Mesothelial cell of epicardium (in vitro differentiated cells): ENCODE data around the gene SPSB4. TPM values are rescaled to one million over a fixed set of nuclear protein-coding genes. Genes with fewer than 3 reads are reported as not detected.

ENCODE experiments used
- DNase-seq, 2 experiments: peaks; one replicate each; pipeline ENCODE4 v3.0.0; 2021; ENCODE audit warnings: low spot score in 2 of 2; ENCODE audit not compliant: unreplicated experiment in 2 of 2
- H3K27ac Mint-ChIP-seq: 2 replicates; pipeline ENCODE4 v1.8.0; 2021; ENCODE audit warnings: mixed read lengths
- H3K27me3 Mint-ChIP-seq: 2 replicates; pipeline ENCODE4 v1.8.0; 2021; ENCODE audit warnings: low read depth, mixed read lengths
- H3K36me3 Mint-ChIP-seq: 2 replicates; pipeline ENCODE4 v1.8.0; 2021; ENCODE audit warnings: mixed read lengths
- H3K4me1 Mint-ChIP-seq: 2 replicates; pipeline ENCODE4 v1.8.0; 2021; ENCODE audit warnings: mixed read lengths
- H3K4me3 Mint-ChIP-seq: 2 replicates; pipeline ENCODE4 v1.8.0; 2021; ENCODE audit warnings: mild to moderate bottlenecking, moderate library complexity, mixed read lengths
- H3K9me3 Mint-ChIP-seq: 2 replicates; pipeline ENCODE4 v1.8.0; 2021; ENCODE audit warnings: mixed read lengths
- total RNA-seq: library from RNA; stranded (reverse); gene quantifications from 3 replicates; pipeline ENCODE4 v1.2.1, GENCODE V29; 2021
- TF ChIP-seq, protein P1 (sequence below): fragments of 200-600 bp; sonication (generic); IDR thresholded peaks from one replicate; pipeline ENCODE4 v1.5.0; 2021; ENCODE audit warnings: antibody characterized with exemption; ENCODE audit not compliant: unreplicated experiment

SPSB4 gene
- total RNA-seq, 1 donor from 2014 or later = 13.1 TPM

DNA sequence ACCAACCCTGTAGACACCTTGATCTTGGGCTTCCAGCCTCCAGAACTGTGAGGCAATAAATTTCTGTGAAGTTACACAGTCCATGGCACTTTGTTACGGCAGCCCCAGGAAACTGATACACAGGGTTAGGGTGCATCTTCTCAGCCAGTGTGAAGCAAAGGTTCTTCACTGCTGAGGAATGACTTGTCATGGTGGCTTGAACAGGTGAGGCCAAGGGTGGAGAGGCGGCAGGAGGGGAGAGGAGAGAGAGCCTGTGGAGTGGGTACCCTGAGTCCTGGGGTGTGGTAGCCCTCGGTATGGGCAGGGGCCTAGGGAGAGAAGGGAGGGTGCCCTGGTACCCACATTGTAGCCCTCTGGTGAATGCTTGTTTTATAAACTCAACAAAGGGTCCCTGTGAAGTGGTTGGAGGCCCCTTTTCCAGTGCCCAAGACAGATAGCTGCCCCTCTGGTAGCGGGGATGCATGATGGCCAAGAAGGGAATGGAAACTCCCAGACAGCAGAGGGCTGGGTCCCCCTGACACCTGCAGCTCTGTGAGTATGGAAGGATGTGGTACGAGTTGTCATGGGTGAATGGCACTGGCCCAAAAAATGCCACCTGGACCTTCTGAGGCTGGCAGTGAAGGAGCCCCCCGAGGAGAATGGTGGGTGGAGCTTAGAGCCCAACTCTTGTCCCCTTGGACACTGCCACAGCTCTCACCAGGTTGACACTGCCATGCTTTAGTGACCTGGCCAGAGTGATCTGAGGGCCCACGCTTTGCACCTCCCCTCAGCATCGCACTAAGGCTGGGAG lies 49.6 kb downstream of the SPSB4 start:
- DNase-seq = no peak
- no peak overlapping the region for H3K27ac Mint-ChIP-seq
- peaks cover 5% of the 10 kb centered on the region for H3K36me3 Mint-ChIP-seq
- no peak overlapping the region for H3K4me3 Mint-ChIP-seq
- TF ChIP-seq, protein P1, sequence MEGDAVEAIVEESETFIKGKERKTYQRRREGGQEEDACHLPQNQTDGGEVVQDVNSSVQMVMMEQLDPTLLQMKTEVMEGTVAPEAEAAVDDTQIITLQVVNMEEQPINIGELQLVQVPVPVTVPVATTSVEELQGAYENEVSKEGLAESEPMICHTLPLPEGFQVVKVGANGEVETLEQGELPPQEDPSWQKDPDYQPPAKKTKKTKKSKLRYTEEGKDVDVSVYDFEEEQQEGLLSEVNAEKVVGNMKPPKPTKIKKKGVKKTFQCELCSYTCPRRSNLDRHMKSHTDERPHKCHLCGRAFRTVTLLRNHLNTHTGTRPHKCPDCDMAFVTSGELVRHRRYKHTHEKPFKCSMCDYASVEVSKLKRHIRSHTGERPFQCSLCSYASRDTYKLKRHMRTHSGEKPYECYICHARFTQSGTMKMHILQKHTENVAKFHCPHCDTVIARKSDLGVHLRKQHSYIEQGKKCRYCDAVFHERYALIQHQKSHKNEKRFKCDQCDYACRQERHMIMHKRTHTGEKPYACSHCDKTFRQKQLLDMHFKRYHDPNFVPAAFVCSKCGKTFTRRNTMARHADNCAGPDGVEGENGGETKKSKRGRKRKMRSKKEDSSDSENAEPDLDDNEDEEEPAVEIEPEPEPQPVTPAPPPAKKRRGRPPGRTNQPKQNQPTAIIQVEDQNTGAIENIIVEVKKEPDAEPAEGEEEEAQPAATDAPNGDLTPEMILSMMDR = no peak
- no peaks in the 10 kb centered on the region for H3K27me3 Mint-ChIP-seq
- peaks cover 4% of the 10 kb centered on the region for H3K9me3 Mint-ChIP-seq
- H3K4me1 Mint-ChIP-seq = peaks cover 26% of the 10 kb centered on the region

DNA sequence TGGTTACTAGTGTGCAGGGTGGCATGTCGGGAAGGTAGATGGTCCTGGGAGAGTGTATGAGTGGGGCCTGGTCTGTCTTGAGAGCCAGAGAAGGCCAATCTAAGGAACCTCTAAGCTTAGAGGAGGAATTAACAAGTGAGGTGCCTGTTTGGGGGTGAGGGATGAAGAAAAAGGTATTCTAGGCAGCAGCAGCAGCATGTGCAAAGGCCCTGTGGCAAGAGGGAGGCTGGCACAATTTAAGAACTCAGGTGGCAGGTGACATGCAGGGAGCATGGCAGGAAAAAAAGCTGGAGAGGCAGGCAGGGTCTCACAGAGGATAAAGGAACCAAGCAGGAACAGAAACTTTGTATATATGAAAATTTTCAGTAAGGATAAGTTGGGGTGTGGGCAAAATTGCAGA lies 51.2 kb downstream of the SPSB4 start:
- TF ChIP-seq, protein P1 = no peak
- Mint-ChIP-seq H3K4me3 (no peak overlapping the region), H3K27ac (no peak overlapping the region)

DNA sequence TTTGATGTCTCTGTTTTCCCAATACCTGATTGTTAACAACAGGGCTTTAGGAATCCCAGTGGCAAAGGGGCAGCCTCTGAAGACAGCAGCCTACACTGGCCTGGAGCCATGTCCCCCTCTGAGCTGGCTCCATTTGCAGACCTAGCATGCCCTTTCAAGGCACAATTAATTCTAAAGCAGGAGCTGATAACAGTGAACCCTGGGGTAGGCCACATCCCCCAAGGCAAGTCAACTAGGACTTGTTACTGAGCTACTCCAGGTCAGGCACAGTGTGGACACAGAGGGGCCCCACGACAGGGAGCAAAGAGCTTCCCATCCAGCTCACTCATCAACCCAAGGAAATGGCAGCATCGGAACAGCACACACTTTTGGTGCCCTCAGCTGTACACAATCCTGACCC lies 51.9 kb downstream of the SPSB4 start:
- Mint-ChIP-seq H3K27ac (peak overlapping the region; percentile 70), H3K9me3 (peaks cover 4% of the 10 kb centered on the region), H3K36me3 (peaks cover 5% of the 10 kb centered on the region), H3K4me1 (peaks cover 29% of the 10 kb centered on the region), H3K4me3 (no peak overlapping the region), H3K27me3 (no peaks in the 10 kb centered on the region)
- no peak for DNase-seq
- TF ChIP-seq, protein P1 = no peak

More for the DNA sequence above, 51.2 kb downstream of the SPSB4 start:
- DNase-seq = no peak
- no peaks in the 10 kb centered on the region for H3K27me3 Mint-ChIP-seq
- peaks cover 5% of the 10 kb centered on the region for H3K36me3 Mint-ChIP-seq
- H3K9me3 Mint-ChIP-seq = peaks cover 4% of the 10 kb centered on the region
- peaks cover 29% of the 10 kb centered on the region for H3K4me1 Mint-ChIP-seq

DNA sequence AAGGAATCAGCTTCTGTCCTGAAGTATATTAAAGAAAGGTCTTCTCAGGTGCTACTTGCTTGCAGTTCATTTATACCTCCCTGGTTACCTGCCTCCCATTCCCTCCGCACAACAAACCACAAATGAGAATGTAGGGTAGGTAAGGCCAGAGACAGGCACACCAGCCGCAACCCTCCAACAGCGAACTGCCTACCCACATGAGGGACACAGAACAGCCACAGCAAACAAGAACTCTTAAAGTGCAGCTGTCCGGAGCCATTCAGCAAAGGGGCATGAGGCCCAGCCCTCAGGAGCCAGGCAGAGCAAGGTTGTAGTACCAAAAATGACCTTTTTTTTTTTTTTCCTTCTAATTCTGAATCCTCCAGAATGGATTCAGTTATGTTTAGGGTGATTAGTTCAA lies 52.4 kb downstream of the SPSB4 start:
- DNase-seq = no peak
- Mint-ChIP-seq H3K27ac (peak overlapping the region; percentile 52), H3K4me1 (peaks cover 29% of the 10 kb centered on the region), H3K27me3 (no peaks in the 10 kb centered on the region), H3K36me3 (peaks cover 5% of the 10 kb centered on the region), H3K9me3 (peaks cover 4% of the 10 kb centered on the region), H3K4me3 (no peak overlapping the region)
- TF ChIP-seq, protein P1 = no peak

DNA sequence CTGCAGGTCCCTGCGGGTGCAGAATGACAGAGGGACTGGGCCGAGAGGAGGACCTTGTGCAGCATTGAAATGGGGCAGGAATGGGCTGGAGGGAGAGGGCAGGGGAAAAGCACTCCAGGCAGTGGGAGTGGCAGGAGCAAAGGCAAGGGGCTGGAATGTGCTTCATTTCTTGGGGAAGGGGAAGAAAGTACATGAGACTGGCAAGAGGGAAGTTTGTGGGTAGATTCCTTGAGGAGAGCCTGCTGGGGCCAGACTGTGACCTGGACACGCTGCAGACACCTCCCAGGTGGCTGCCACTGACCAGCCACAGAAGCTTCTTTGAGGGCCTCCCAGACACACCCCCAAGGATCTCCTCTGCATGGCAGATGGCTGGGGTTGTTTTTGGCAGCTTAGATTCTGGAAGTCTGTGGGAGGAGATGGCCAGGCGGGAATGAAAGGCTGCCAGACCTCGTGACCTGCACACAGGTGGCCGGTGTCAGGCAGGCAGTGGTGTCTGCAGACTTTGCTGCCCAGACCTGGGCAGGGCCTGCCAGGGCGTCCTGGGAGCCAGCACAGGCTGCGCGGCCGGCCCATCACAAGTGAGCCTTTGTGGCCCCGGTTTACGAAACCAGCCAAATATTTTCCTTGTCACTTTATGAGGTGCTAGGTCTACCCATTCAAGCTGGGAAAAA lies 53.1 kb downstream of the SPSB4 start:
- Mint-ChIP-seq H3K4me1 (peaks cover 29% of the 10 kb centered on the region), H3K4me3 (no peak overlapping the region), H3K36me3 (peaks cover 5% of the 10 kb centered on the region), H3K9me3 (peaks cover 4% of the 10 kb centered on the region), H3K27me3 (no peaks in the 10 kb centered on the region), H3K27ac (peak overlapping the region; percentile 52)
- TF ChIP-seq, protein P1 = no peak
- no peak for DNase-seq
